ENCODE results near the gene DYNLT4.

DYNLT4 gene

GRCh38 chr1:44788120-44788860 is 18.9 kb downstream of the DYNLT4 start, which contains the start of gene BEST4:
Gene BEST4, minus strand, starts transcription at chr1:44788170. Its CDS starts 465 bp downstream, at chr1:44787705.
- no peak for TF ChIP-seq CTCF (IDR thresholded peaks at IDR 0.05)

- TF ChIP-seq CTCF (IDR thresholded peaks at IDR 0.05), result no peak
Measured at GRCh38 chr1:44787506-44787905, 19.6 kb downstream of the DYNLT4 start.

GRCh38 chr1:44786841-44787426 is 20.2 kb downstream of the DYNLT4 start:
- no peak for TF ChIP-seq CTCF (IDR thresholded peaks at IDR 0.05)

GRCh38 chr1:44786138-44786840 is 20.9 kb downstream of the DYNLT4 start:
- peak; percentile 66 for TF ChIP-seq CTCF (IDR thresholded peaks at IDR 0.05)

GRCh38 chr1:44785501-44786137 is 21.5 kb downstream of the DYNLT4 start:
- no peak for TF ChIP-seq CTCF (IDR thresholded peaks at IDR 0.05)

GRCh38 chr1:44785029-44785380 is 22.1 kb downstream of the DYNLT4 start:
- no peak for TF ChIP-seq CTCF (IDR thresholded peaks at IDR 0.05)
